ENCODE results near the gene KLHL17.

The KLHL17 gene

DNA sequence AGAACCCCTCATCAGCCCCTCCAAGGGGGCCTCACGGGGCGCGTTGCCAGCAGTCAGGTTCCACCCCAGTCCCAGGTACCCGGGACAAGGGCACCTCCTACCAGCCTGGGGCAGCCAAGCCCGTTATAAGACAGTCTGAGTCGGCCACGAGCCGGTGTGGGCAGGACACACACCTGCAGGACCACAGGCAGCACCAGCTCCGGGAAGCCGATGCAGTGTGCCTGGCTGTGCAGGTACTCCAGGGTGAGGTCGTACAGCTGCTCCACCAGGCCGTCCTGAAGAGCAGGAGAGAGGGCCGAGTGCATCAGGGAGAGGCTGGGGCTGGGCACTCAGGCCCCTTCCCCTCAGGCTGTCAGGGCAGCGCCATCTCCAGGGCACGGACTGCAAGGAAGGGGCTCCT lies 12.4 kb upstream of the KLHL17 start:
- TF ChIP-seq, protein P1, sequence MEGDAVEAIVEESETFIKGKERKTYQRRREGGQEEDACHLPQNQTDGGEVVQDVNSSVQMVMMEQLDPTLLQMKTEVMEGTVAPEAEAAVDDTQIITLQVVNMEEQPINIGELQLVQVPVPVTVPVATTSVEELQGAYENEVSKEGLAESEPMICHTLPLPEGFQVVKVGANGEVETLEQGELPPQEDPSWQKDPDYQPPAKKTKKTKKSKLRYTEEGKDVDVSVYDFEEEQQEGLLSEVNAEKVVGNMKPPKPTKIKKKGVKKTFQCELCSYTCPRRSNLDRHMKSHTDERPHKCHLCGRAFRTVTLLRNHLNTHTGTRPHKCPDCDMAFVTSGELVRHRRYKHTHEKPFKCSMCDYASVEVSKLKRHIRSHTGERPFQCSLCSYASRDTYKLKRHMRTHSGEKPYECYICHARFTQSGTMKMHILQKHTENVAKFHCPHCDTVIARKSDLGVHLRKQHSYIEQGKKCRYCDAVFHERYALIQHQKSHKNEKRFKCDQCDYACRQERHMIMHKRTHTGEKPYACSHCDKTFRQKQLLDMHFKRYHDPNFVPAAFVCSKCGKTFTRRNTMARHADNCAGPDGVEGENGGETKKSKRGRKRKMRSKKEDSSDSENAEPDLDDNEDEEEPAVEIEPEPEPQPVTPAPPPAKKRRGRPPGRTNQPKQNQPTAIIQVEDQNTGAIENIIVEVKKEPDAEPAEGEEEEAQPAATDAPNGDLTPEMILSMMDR (IDR thresholded peaks at IDR 0.05; ENCODE audit: low read depth, low read length): no peak
- no peak overlapping the region for H3K4me3 ChIP-seq (ENCODE audit: low read depth, low read length)
- H3K36me3 ChIP-seq: peaks cover 82% of the 10 kb centered on the region
- no peaks in the 10 kb centered on the region for H3K27me3 ChIP-seq
- peaks cover 21% of the 10 kb centered on the region for H3K4me1 ChIP-seq
- H3K9me3 ChIP-seq: no peaks in the 10 kb centered on the region
- DNase-seq: no peak

DNA sequence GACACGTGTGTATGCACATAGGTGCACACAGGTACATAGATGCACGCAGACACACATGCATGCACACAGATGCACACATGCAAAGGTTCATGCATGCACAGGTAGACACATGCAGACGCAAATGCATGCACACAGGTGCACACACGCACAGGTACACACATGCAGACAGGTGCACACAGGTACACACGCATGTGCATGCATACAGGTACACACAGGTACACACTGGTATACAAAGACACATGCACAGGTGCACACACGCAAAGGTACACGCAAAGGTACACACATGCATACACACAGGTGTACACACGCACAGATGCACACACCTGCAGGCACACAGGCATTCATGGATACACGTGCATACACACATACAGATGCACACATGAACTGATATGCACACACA lies 10.1 kb upstream of the KLHL17 start:
- H3K27me3 ChIP-seq: no peaks in the 10 kb centered on the region
- no peak overlapping the region for H3K4me3 ChIP-seq (ENCODE audit: low read depth, low read length)
- DNase-seq: no peak
- peaks cover 97% of the 10 kb centered on the region for H3K36me3 ChIP-seq
- H3K9me3 ChIP-seq: no peaks in the 10 kb centered on the region
- H3K4me1 ChIP-seq: peaks cover 8% of the 10 kb centered on the region
- TF ChIP-seq, protein P1 (IDR thresholded peaks at IDR 0.05; ENCODE audit: low read depth, low read length): no peak

DNA sequence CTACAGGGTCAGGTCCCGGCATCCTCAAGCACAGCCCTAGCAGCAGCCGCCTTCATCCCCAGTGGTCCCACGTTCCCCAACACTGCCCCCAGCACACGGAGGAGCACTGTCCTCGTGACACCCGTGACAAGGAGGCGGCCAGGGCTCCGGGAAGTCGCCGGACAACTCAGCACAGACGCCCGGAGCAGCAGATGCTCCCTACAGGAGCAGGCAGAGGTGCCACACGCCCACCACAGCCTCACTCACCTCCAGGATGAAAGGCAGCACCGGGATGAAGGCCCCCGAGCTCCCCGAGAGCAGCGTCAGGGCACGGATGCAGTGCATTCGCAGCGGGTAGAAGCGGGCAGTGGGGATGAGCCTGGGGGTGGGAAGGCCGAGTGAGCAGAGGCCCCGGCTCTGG lies 9.5 kb upstream of the KLHL17 start:
- Histone ChIP-seq H3K27me3 (no peaks in the 10 kb centered on the region), H3K9me3 (no peaks in the 10 kb centered on the region), H3K4me1 (peaks cover 2% of the 10 kb centered on the region), H3K4me3 (ENCODE audit: low read depth, low read length) (no peak overlapping the region), H3K36me3 (peaks cover 97% of the 10 kb centered on the region)
- no peak for DNase-seq
- TF ChIP-seq, protein P1 (IDR thresholded peaks at IDR 0.05; ENCODE audit: low read depth, low read length): no peak

DNA sequence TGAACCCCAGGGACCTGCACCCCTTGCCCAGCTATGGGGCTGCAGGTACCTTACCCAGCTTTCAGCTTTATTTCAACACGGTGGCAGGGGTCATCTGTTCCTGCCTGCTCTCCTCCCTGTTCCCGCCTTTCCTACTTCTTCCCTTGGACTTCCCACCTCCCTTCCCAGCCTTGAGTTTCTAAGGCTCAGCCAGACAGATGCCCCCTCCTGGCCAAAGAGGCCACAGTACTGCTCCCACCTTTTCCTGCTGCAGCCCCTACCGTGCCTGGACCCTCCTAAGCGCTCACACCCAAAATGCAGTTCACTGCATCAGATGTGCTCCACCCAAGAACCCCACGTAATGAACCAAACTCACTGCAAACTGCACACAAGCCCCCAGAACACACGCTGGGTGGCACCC lies 9.0 kb upstream of the KLHL17 start:
- Histone ChIP-seq H3K9me3 (no peaks in the 10 kb centered on the region), H3K4me3 (ENCODE audit: low read depth, low read length) (no peak overlapping the region), H3K4me1 (no peaks in the 10 kb centered on the region), H3K27me3 (no peaks in the 10 kb centered on the region), H3K36me3 (peaks cover 97% of the 10 kb centered on the region)
- DNase-seq: peak; percentile 48
- TF ChIP-seq, protein P1 (IDR thresholded peaks at IDR 0.05; ENCODE audit: low read depth, low read length): peak; percentile 54

DNA sequence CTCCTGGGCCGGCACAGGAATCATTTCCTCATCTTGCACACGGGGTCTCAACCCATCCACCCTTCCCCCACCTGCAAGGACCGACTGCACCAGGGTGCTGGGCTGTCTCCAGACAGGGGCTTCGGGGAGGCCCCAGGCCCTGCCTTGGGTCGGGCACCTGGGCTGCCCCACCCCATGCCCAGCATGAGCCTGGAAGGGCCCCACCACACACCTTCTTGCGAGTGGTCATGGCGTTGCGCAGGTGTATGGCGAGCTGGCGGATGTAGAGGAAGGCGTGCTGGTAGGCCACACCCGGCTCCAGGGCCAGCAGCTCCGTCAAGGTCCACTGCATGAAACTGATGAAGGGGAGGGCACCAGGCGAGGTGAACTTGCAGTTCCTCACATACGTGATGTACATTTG lies 8.2 kb upstream of the KLHL17 start:
- no peaks in the 10 kb centered on the region for H3K9me3 ChIP-seq
- no peaks in the 10 kb centered on the region for H3K4me1 ChIP-seq
- no peaks in the 10 kb centered on the region for H3K27me3 ChIP-seq
- no peak for DNase-seq
- H3K36me3 ChIP-seq: peaks cover 94% of the 10 kb centered on the region
- H3K4me3 ChIP-seq (ENCODE audit: low read depth, low read length): no peak overlapping the region
- TF ChIP-seq, protein P1 (IDR thresholded peaks at IDR 0.05; ENCODE audit: low read depth, low read length): no peak

DNA sequence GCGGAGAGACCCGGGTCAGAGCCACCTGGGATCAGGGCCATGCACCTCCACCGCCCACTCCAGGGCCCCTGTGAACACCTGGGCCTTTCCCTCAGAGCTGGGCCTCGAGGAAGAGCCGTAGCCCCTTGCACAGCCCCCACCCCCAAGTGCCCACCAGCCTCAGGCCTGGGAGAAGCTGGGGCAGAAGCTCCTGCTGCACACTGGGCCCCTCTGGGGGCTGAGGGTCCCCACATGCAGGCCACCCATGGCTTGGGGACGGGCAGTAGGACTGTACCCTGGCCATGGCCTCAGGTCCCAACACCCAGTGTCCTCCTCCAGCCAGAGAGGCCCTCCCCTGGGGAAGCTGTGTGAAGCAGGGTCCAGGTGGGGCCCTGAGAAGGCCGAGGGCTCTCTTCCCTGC lies 7.8 kb upstream of the KLHL17 start:
- Histone ChIP-seq H3K27me3 (no peaks in the 10 kb centered on the region), H3K4me1 (no peaks in the 10 kb centered on the region), H3K9me3 (no peaks in the 10 kb centered on the region), H3K36me3 (peaks cover 90% of the 10 kb centered on the region), H3K4me3 (ENCODE audit: low read depth, low read length) (no peak overlapping the region)
- DNase-seq: no peak
- TF ChIP-seq, protein P1 (IDR thresholded peaks at IDR 0.05; ENCODE audit: low read depth, low read length): no peak

Measured in BE2C (cell line).